ENCODE data around the gene ITPK1. TPM values are rescaled to one million over a fixed set of nuclear protein-coding genes. Genes with fewer than 3 reads are reported as not detected.

ITPK1 gene
- total RNA-seq, 2 experiments from 2014 or later, result 65.7 to 73.0 TPM

DNA sequence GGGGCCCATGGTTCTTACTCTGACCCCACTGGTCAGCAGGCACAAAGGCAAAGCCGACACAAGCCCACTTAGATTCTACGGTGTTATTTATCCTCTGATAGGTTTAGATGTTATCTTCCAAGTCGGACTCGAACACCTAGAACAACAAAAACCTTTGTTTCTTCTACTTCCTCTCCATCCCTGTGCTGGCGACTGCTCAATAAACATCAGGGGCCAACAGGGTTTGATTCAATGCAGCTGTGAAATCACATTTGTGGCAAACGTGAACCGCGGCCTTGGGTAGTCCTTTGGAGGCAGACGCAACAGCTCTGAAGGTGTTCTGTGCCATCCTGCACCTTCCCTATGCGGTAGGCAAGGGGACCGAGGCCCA is 105.6 kb downstream of the ITPK1 start:
- POLR2A ChIA-PET, result no interaction called here
- CTCF ChIA-PET, result no interaction called here

GRCh38 chr14:93009471-93010129 is 106.1 kb downstream of the ITPK1 start:
- ChIA-PET CTCF (no interaction called here), POLR2A (no interaction called here)

- ChIA-PET POLR2A (no interaction called here), CTCF (no interaction called here)
Observed at GRCh38 chr14:93008381-93008780, 107.3 kb downstream of the ITPK1 start.

DNA sequence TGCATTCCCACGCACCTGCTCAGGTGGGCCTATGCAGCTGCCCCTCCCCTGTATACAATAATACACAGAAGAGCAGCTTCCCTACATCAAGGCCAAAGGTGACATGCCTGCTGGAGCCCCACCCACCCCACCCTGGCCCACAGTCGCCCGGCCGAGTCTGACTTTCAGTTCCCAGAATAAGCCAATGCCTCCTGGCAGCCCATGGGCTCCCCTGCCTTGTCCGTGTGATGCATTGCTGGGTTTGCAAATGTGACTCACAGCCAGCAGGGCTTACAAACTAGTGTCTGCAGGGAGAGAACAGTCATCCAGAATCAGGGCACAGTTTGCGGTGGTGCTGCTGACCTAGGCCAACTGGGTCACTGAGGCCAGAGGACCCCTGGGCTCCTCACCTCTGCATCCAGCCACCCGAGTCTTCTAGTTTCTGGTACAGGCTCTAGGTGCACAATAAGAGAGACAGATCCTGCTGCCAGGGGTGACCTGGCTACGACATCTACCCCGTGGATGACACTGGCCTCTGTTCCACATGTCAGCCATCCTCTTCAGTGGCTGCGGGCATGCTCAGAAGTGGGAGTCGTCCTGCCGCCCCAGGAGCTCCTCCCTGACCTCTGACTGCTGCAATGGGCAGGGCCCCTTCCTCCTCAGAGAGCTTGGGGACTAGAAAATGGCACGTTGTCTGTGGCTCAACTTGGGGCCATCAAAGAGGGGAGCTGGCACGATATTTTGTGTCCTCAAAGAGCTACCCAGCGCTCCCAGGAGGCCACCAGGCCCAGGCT is 108.3 kb downstream of the ITPK1 start:
- CTCF ChIA-PET, result no interaction called here
- POLR2A ChIA-PET, result no interaction called here

DNA sequence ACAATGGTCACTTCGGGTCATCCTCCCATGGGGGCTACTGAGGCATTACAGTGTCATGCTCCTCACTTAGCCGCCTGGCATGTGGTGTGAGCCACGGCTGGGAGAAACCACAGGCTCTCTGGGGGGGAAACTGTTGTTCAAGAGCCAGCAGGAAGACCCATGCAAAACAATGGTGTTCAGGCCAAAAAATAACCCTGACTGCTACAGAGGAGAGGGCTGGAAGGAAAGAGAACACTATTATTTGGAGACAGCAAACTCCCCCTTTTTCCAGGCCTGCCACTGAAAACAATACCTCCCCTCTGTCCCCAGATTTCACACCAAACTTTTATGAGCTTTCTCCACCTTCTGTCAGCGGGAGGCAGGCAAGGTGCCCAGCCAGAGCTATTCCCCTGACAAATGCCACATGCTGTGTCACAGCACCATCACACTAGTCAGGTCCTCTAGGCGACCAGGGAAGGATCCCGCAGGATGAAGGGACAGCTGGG is 109.1 kb downstream of the ITPK1 start:
- POLR2A ChIA-PET, result no interaction called here
- CTCF ChIA-PET, result no interaction called here

DNA sequence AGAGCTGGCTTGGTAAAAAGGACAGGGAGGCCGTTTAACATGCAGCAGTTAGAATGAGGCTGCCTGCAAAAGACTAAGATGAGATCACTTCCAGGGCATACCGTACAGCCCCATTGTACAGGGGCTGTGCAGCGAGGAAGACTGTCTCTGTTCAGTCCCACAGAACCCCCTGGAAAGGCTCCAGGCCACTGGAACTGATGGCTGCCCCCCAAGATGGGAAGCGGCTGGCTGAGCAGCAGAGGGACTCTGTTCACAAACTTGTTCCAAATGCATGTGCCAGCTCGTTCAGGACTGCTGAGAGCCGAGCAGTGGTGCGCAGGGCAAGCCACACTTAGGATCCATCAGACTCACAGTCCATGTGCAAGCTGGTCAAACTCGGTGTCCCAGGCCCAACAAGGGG is 109.9 kb downstream of the ITPK1 start:
- POLR2A ChIA-PET, result no interaction called here
- CTCF ChIA-PET, result interaction anchor here (0.9 kb wide), 1 partner anchor 54 kb away, joined by 3 read pairs; no protein-coding TSS in a partner anchor

DNA sequence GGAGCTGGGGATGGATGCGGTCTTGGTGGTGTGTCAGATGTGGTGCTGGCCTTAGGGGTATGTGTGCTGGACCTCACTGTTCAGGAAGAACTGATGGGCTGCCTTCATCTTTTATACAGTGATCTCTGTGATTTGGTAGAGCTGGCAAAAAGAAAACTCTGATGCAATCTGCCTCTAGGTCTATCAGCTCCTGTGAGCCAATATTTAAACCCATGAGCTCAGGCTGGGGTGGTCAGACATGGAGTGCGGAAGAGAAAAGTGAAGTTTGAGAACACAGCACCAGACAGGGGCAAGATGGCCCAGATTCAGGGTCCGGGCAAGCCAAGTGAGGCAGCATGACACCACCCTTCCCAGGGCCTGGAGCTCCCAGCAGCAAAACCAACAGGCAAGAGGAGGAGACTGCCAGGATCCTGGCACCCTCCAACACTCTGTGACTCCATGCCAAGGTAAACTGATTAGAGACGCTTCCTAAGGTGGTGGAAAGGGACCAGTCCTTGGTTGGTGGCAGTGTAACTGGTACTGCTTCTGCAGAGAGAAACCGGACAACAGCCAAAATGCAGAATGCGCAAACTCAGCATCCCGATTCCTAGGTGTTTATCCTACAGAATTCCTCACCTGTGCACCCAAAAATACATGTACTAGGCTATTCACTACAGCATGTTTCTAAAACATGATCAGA is 110.5 kb downstream of the ITPK1 start:
- POLR2A ChIA-PET, result no interaction called here
- CTCF ChIA-PET, result interaction anchor here (0.5 to 0.9 kb wide), 2 partner anchors 53 to 135 kb away, joined by 3 to 4 read pairs; no protein-coding TSS in a partner anchor

- ChIA-PET CTCF (interaction anchor here (0.5 to 0.9 kb wide), 2 partner anchors 53 to 135 kb away, joined by 3 to 4 read pairs; no protein-coding TSS in a partner anchor), POLR2A (no interaction called here)
Observed at GRCh38 chr14:93004699-93005082, 111.0 kb downstream of the ITPK1 start.

GRCh38 chr14:93003945-93004698 is 111.6 kb downstream of the ITPK1 start:
- POLR2A ChIA-PET, result no interaction called here

DNA sequence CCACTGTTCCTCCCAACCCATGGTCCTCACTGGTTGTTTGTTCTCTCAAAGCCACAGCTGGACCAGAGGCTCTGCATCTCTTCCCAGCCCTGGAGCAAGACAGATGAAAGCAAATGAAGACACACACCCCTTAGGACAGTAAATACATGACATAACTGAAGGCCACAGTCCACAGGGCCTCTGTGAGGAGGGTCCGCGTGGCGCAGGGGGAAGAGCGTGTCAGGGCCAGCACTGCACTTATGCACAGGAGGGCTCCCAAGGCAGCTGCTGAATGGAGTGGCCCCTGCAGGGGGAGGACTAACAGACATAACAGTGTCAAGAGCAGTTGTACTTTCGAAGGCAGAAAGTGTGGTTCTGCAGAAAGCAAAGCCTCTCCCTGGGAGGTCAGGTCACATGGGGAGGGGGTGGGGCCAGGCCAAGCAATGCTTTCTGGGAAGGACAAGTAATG is 112.8 kb downstream of the ITPK1 start:
- CTCF ChIA-PET, result no interaction called here
- POLR2A ChIA-PET, result no interaction called here

More at GRCh38 chr14:93003945-93004698, 111.6 kb downstream of the ITPK1 start:
- CTCF ChIA-PET, result no interaction called here

DNA sequence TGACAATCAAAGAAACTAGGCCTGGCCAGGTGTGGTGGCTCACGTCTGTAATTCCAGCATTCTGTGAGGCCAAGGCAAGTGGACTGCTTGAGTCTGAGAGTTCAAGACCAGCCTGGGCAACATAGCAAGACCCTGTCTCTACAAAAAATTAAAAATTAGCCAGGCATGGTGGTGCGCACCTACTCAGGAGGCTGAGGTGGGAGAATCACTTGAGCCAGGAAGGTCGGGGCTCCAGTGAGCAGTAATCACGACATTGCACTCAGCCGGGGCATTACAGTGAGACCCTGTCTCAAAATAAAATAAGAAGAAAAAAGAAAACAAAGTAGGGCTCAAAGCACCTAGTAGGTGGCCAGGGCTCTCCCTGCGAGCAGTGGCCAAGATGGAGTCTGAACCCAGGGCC is 113.7 kb downstream of the ITPK1 start:
- ChIA-PET CTCF (no interaction called here), POLR2A (no interaction called here)

- POLR2A ChIA-PET, result no interaction called here
- CTCF ChIA-PET, result no interaction called here
Observed at GRCh38 chr14:92998946-92999345, 116.8 kb downstream of the ITPK1 start.

DNA sequence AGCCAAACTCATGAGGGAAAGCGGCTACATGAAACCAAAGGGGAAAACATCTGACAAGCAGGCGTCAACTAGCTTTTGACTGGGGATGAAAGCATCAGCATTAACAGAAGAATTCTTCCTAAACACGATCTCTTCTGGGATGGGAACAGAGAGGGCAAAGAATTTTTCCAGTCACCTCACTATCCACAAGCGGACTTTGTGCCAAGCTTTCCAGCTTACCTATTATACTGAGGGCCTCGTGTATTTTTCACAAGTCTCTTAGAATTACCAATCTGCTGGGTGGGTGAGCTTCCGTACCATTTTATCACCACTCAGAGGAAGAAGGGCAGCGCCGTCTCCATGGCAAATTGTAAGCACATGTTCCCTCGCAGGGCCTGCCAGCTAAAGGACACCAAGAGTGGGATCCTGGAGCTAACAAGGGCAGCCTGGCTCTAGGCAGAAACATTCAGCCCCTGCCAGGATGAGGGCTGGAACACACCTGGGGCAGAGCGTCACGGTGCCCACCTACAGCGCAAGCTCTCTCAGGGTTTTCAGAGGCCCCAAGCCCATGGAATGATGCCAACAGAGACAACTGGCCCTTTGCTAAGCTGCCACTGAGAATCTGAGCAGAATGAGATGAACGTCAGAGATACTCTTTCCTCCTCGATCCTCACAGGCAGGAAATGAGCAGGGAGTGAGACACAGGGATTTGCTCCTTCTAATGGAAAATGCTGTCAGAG is 118.2 kb downstream of the ITPK1 start:
- POLR2A ChIA-PET, result no interaction called here
- CTCF ChIA-PET, result no interaction called here

GRCh38 chr14:92995620-92996019 is 120.1 kb downstream of the ITPK1 start:
- POLR2A ChIA-PET, result no interaction called here
- CTCF ChIA-PET, result no interaction called here

- POLR2A ChIA-PET, result no interaction called here
Observed at GRCh38 chr14:92994942-92995341, 120.8 kb downstream of the ITPK1 start.

GRCh38 chr14:92994131-92994676 is 121.5 kb downstream of the ITPK1 start:
- ChIA-PET POLR2A (no interaction called here), CTCF (no interaction called here)

More at GRCh38 chr14:92994942-92995341, 120.8 kb downstream of the ITPK1 start:
- CTCF ChIA-PET, result no interaction called here

- CTCF ChIA-PET, result no interaction called here
Observed at GRCh38 chr14:92993302-92993701, 122.4 kb downstream of the ITPK1 start.

DNA sequence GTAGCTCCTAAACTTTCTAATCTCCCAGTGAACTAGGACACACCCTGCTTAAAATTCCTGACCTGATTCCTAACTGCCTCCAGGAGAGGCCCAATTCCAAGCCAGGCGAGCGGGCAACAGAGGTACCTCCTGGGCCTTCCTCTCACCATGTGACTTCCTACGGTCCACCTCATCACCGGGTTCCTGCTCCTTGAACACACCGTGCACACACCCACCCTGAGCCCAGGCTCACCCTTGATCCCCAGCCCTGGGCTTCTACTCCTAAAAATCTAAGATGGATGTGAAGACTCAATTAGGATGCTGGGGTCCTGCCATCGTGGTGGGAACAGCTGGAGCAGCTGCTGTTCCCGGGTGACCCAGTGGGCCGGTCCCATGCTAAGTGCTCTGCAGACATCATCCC is 124.2 kb downstream of the ITPK1 start:
- POLR2A ChIA-PET, result no interaction called here
- CTCF ChIA-PET, result no interaction called here

More at GRCh38 chr14:92993302-92993701, 122.4 kb downstream of the ITPK1 start:
- POLR2A ChIA-PET, result interaction anchor here (0.7 kb wide), 1 partner anchor 59 kb away, joined by 3 read pairs; no protein-coding TSS in a partner anchor
